Measurements from ENCODE around the gene TRMT112. TPM values are rescaled to one million over a fixed set of nuclear protein-coding genes. Genes with fewer than 3 reads are reported as not detected.

Gene TRMT112
- total RNA-seq, 1 experiment from 2014 or later, result 328 TPM

DNA sequence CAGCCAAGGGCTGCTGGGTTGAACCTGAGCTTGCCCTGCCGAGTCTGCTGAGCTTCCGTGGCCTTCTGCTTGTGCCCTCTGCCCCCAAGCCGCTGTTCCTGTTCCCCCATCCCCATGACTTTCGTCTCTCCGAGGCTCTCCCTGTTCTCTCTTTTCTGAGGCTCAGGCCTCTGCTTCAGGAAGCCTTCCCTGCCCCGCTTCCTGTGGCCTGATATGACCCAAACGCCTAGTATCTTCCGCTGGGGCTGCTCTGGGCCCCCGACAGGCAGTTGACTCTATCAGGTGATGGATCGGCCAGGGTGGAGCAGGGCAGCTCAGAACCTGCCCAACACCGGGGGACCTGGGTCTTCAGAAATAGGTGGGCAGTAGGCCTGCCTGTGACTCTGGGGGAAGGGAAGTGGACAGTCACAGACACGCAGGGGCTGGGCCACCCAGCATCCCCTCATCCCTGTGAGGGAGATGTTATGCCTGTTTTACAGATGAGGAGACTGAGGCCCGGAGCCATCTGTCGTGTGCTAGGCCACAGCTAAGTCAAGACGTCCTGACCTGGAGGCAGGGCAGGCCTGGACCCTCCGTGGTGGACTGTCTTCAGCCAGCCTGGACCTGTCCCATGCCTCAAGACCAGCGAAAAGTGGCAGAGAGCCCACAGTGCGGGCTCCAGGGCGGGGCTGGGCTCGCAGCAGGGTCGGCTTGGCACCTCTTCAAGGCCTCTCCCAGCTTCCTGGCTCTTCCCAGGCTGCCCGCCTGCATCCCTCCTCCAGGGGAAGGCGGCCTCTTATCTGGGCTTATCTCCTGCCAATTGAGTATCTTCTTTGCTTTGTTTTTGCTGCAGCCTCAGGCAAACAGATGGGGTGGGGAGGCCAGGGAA lies 49.1 kb downstream of the TRMT112 start:
- Histone ChIP-seq H3K27ac (ENCODE audit: low read depth, low read length) (peak overlapping the region; percentile 95), H3K9me3 (ENCODE audit: control insufficient read depth in 1 of 2, insufficient read depth in 1 of 2, low read depth in 1 of 2, low read length in 2 of 2) (no peaks in the 10 kb centered on the region), H3K4me2 (ENCODE audit: low read length) (peak overlapping the region; percentile 91), H3K4me1 (ENCODE audit: control insufficient read depth in 1 of 2, insufficient read depth in 2 of 2, low read length in 2 of 2) (peaks cover 18 to 31% of the 10 kb centered on the region in 2 experiments; a peak in 3 of 4 replicates), H3K9ac (ENCODE audit: low read length) (peak overlapping the region; percentile 80), H3K27me3 (ENCODE audit: insufficient read depth, low read length) (no peaks in the 10 kb centered on the region), H3K79me2 (ENCODE audit: insufficient read depth, low read length) (peaks cover 8% of the 10 kb centered on the region; the same call in 1 of the 2 replicates), H3K4me3 (replicated peaks in 1 of 2; ENCODE audit: low read depth in 1 of 2, low read length in 2 of 2) (peak overlapping the region; percentile 71 to 72), H4K20me1 (ENCODE audit: insufficient read depth) (no peaks in the 10 kb centered on the region), H2AFZ (ENCODE audit: low read depth, low read length, poor library complexity, severe bottlenecking) (no peak overlapping the region), H3K36me3 (ENCODE audit: control insufficient read depth in 1 of 2, insufficient read depth in 2 of 2, low read length in 2 of 2) (peaks cover 5 to 20% of the 10 kb centered on the region in 2 experiments; a peak in 2 of 4 replicates), H3K9me2 (ENCODE audit: insufficient read depth) (no peaks in the 10 kb centered on the region)
- TF ChIP-seq TCF7L2 (IDR thresholded peaks at IDR 0.05; ENCODE audit: borderline replicate concordance, extremely low read depth, insufficient read depth, insufficient read length) (peak; percentile 85), POLR2AphosphoS5 (IDR thresholded peaks at IDR 0.05; ENCODE audit: low read depth, low read length) (0 out of 2 replicates have a peak, but pooled peaks have one; percentile 10), EGR1 (IDR thresholded peaks at IDR 0.05; ENCODE audit: low read depth) (no peak)
- CTCF ChIA-PET, result interaction anchor here (0.6 to 2.5 kb wide), 6 partner anchors 16 to 87 kb away, joined by 3 to 11 read pairs (median 4); no protein-coding TSS in a partner anchor
- BruUV-seq (replicated peaks), result no TSS peak
- peak; percentile 6 for ATAC-seq
- intact Hi-C loops (cut with micrococcal nuclease), result no loop called here
- no peak for DNase-seq (ENCODE audit: low read depth, low spot score)
- RAD21 ChIA-PET (ENCODE audit: low non-redundant PET in 1 of 2, low total read pairs in 2 of 2, uncharacterized antibody in 2 of 2, unreplicated experiment in 2 of 2), result no interaction called here
- POLR2A ChIA-PET, result interaction anchor here (0.7 to 3.9 kb wide), 12 partner anchors 11 to 82 kb away, joined by 3 to 29 read pairs (median 4); partner anchors contain the start of genes ESRRA, FKBP2, GPR137 and PPP1R14B

DNA sequence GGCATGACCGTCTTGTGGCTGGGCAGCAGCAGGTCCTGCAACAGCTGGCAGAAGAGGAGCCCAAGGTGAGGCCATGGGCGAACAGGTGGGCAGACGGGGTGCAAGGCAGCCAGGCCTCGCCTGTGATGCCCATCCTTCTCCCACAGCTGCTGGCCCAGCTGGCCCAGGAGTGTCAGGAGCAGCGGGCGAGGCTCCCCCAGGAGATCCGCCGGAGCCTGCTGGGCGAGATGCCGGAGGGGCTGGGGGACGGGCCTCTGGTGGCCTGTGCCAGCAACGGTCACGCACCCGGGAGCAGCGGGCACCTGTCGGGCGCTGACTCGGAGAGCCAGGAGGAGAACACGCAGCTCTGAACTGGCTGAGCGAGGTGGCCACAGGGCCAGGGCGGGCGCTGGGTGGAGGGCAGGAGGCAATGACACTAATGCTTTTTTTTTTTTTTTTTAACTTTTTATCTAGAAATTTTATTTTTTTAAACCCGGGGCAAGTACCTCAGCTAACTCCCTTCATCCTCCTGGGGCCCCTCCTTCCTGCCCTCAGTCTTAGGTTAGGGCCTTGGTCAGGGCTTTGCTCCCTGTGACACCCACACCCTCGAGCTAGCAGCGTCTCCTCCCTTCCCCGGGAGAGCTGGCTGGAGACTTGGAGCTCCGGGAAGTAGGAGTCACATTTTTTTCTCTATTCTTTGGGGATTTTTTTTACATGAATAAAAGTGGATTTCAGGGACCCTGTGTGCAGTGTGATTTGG lies 50.0 kb downstream of the TRMT112 start:
- CTCF ChIA-PET, result no interaction called here
- intact Hi-C loops (cut with micrococcal nuclease), result no loop called here
- BruUV-seq (replicated peaks), result no TSS peak
- Histone ChIP-seq H3K4me3 (replicated peaks in 1 of 2; ENCODE audit: low read depth in 1 of 2, low read length in 2 of 2) (no peak overlapping the region), H3K27ac (ENCODE audit: low read depth, low read length) (peak overlapping the region; percentile 95), H2AFZ (ENCODE audit: low read depth, low read length, poor library complexity, severe bottlenecking) (no peak overlapping the region), H3K79me2 (ENCODE audit: insufficient read depth, low read length) (peaks cover 6% of the 10 kb centered on the region; the same call in 1 of the 2 replicates), H3K9ac (ENCODE audit: low read length) (no peak overlapping the region), H3K9me2 (ENCODE audit: insufficient read depth) (no peaks in the 10 kb centered on the region), H3K27me3 (ENCODE audit: insufficient read depth, low read length) (no peaks in the 10 kb centered on the region), H3K4me2 (ENCODE audit: low read length) (peak overlapping the region; percentile 91), H3K4me1 (ENCODE audit: control insufficient read depth in 1 of 2, insufficient read depth in 2 of 2, low read length in 2 of 2) (peaks cover 18 to 31% of the 10 kb centered on the region in 2 experiments; a peak in 3 of 4 replicates), H3K9me3 (ENCODE audit: control insufficient read depth in 1 of 2, insufficient read depth in 1 of 2, low read depth in 1 of 2, low read length in 2 of 2) (no peaks in the 10 kb centered on the region), H4K20me1 (ENCODE audit: insufficient read depth) (no peaks in the 10 kb centered on the region), H3K36me3 (ENCODE audit: control insufficient read depth in 1 of 2, insufficient read depth in 2 of 2, low read length in 2 of 2) (peaks cover 5 to 27% of the 10 kb centered on the region in 2 experiments; a peak in 2 of 4 replicates)
- POLR2A ChIA-PET, result interaction anchor here (1.7 to 2.0 kb wide), 2 partner anchors 26 to 37 kb away, joined by 5 to 9 read pairs; partner anchors contain the start of genes ESRRA and FKBP2
- TF ChIP-seq, protein P1, sequence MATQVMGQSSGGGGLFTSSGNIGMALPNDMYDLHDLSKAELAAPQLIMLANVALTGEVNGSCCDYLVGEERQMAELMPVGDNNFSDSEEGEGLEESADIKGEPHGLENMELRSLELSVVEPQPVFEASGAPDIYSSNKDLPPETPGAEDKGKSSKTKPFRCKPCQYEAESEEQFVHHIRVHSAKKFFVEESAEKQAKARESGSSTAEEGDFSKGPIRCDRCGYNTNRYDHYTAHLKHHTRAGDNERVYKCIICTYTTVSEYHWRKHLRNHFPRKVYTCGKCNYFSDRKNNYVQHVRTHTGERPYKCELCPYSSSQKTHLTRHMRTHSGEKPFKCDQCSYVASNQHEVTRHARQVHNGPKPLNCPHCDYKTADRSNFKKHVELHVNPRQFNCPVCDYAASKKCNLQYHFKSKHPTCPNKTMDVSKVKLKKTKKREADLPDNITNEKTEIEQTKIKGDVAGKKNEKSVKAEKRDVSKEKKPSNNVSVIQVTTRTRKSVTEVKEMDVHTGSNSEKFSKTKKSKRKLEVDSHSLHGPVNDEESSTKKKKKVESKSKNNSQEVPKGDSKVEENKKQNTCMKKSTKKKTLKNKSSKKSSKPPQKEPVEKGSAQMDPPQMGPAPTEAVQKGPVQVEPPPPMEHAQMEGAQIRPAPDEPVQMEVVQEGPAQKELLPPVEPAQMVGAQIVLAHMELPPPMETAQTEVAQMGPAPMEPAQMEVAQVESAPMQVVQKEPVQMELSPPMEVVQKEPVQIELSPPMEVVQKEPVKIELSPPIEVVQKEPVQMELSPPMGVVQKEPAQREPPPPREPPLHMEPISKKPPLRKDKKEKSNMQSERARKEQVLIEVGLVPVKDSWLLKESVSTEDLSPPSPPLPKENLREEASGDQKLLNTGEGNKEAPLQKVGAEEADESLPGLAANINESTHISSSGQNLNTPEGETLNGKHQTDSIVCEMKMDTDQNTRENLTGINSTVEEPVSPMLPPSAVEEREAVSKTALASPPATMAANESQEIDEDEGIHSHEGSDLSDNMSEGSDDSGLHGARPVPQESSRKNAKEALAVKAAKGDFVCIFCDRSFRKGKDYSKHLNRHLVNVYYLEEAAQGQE (IDR thresholded peaks at IDR 0.05; ENCODE audit: low read depth), result no peak
- TF ChIP-seq SRF (IDR thresholded peaks at IDR 0.05; ENCODE audit: low read depth) (no peak), CBX3 (IDR thresholded peaks at IDR 0.05; ENCODE audit: low read depth) (no peak), EZH2 (IDR thresholded peaks at IDR 0.05) (no peak), FOSL1 (IDR thresholded peaks at IDR 0.05; ENCODE audit: low read depth) (no peak), POLR2AphosphoS5 (IDR thresholded peaks at IDR 0.05; ENCODE audit: low read depth, low read length) (no peak), ZFX (IDR thresholded peaks at IDR 0.05) (no peak), EGR1 (IDR thresholded peaks at IDR 0.05; ENCODE audit: low read depth) (no peak)
- TF ChIP-seq, protein P2, sequence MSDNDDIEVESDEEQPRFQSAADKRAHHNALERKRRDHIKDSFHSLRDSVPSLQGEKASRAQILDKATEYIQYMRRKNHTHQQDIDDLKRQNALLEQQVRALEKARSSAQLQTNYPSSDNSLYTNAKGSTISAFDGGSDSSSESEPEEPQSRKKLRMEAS (IDR thresholded peaks at IDR 0.05), result no peak
- TF ChIP-seq, protein P3, sequence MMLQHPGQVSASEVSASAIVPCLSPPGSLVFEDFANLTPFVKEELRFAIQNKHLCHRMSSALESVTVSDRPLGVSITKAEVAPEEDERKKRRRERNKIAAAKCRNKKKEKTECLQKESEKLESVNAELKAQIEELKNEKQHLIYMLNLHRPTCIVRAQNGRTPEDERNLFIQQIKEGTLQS (IDR thresholded peaks at IDR 0.05), result no peak
- RAD21 ChIA-PET (ENCODE audit: low non-redundant PET in 1 of 2, low total read pairs in 2 of 2, uncharacterized antibody in 2 of 2, unreplicated experiment in 2 of 2), result no interaction called here
- DNase-seq (ENCODE audit: low read depth, low spot score) (no peak), ATAC-seq (no peak)

Data from HCT116 (cell line).